ENCODE measurements around the gene KLHL6.
"Not testable (repeated sequence)": the region's sequence is repeated elsewhere in the genome, so short reads cannot be mapped to it uniquely, and the experiment has no call there.

GRCh38 chr3:183475764-183476162 is 79.7 kb downstream of the KLHL6 start:
- not testable (repeated sequence) for TF ChIP-seq EZH2 (IDR thresholded peaks at IDR 0.05; ENCODE audit: insufficient read depth, low read length)
- TF ChIP-seq, protein P1, sequence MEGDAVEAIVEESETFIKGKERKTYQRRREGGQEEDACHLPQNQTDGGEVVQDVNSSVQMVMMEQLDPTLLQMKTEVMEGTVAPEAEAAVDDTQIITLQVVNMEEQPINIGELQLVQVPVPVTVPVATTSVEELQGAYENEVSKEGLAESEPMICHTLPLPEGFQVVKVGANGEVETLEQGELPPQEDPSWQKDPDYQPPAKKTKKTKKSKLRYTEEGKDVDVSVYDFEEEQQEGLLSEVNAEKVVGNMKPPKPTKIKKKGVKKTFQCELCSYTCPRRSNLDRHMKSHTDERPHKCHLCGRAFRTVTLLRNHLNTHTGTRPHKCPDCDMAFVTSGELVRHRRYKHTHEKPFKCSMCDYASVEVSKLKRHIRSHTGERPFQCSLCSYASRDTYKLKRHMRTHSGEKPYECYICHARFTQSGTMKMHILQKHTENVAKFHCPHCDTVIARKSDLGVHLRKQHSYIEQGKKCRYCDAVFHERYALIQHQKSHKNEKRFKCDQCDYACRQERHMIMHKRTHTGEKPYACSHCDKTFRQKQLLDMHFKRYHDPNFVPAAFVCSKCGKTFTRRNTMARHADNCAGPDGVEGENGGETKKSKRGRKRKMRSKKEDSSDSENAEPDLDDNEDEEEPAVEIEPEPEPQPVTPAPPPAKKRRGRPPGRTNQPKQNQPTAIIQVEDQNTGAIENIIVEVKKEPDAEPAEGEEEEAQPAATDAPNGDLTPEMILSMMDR (IDR thresholded peaks at IDR 0.05; ENCODE audit: insufficient read depth, low read depth, low read length) = not testable (repeated sequence)

Data from astrocyte (in vitro differentiated cells and primary cell).